NB4 (cell line): ENCODE data around the gene CDH1.

Source experiments
- DNase-seq: peaks from one replicate; pipeline ENCODE4 v3.0.0; 2010; ENCODE audit warnings: low read depth
- H3K4me3 ChIP-seq: one replicate; pipeline ENCODE4 v1.5.1; 2011; ENCODE audit warnings: mild to moderate bottlenecking, low read depth, low read length, moderate library complexity
- MYC ChIP-seq: IDR thresholded peaks from 2 replicates; pipeline ENCODE4 v1.6.1; 2011; ENCODE audit warnings: low read depth, low read length
- POLR2A ChIP-seq: IDR thresholded peaks from 2 replicates; pipeline ENCODE4 v1.6.1; 2011; ENCODE audit warnings: mild to moderate bottlenecking; ENCODE audit not compliant: insufficient read length; ENCODE audit errors: extremely low read depth
- TF ChIP-seq, protein P1 (sequence below): IDR thresholded peaks from one replicate; pipeline ENCODE4 v1.5.1; 2012; ENCODE audit warnings: low read depth, low read length
- TF ChIP-seq, protein P2 (sequence below): IDR thresholded peaks from 2 replicates; pipeline ENCODE4 v1.6.1; 2011; ENCODE audit warnings: low read depth, low read length

CDH1 gene

GRCh38 chr16:68732042-68732680, 4.9 kb upstream of the CDH1 start:
- TF ChIP-seq, protein P1, sequence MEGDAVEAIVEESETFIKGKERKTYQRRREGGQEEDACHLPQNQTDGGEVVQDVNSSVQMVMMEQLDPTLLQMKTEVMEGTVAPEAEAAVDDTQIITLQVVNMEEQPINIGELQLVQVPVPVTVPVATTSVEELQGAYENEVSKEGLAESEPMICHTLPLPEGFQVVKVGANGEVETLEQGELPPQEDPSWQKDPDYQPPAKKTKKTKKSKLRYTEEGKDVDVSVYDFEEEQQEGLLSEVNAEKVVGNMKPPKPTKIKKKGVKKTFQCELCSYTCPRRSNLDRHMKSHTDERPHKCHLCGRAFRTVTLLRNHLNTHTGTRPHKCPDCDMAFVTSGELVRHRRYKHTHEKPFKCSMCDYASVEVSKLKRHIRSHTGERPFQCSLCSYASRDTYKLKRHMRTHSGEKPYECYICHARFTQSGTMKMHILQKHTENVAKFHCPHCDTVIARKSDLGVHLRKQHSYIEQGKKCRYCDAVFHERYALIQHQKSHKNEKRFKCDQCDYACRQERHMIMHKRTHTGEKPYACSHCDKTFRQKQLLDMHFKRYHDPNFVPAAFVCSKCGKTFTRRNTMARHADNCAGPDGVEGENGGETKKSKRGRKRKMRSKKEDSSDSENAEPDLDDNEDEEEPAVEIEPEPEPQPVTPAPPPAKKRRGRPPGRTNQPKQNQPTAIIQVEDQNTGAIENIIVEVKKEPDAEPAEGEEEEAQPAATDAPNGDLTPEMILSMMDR: no peak
- no peak for TF ChIP-seq POLR2A
- no peak for TF ChIP-seq MYC
- TF ChIP-seq, protein P2, sequence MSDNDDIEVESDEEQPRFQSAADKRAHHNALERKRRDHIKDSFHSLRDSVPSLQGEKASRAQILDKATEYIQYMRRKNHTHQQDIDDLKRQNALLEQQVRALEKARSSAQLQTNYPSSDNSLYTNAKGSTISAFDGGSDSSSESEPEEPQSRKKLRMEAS: no peak
- H3K4me3 ChIP-seq: no peak overlapping the region
- DNase-seq: no peak

GRCh38 chr16:68732741-68733399, 4.2 kb upstream of the CDH1 start:
- DNase-seq: no peak
- TF ChIP-seq, protein P1: no peak
- TF ChIP-seq MYC: no peak
- TF ChIP-seq POLR2A: no peak
- TF ChIP-seq, protein P2: no peak
- no peak overlapping the region for H3K4me3 ChIP-seq

DNA sequence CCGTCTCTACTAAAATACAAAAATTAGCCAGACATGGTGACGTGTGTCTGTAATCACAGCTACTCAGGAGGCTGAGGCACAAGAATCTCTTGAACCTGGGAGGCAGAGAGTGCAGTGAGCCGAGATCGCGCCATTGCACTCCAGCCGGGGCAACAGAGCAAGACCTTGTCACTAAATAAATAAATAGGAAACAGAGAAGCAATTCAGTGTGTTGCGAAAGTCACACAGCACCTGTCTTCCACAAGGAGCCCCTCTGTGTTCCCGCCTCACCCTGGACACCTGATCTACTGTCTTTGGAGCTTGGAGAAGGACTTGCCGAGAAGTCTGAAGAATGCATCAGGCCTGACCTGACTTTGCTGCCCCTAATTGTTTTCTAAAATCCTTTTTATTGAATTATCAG, 3.5 kb upstream of the CDH1 start:
- TF ChIP-seq, protein P2: no peak
- TF ChIP-seq, protein P1: no peak
- TF ChIP-seq POLR2A (no peak), MYC (no peak)
- no peak overlapping the region for H3K4me3 ChIP-seq
- DNase-seq: no peak

GRCh38 chr16:68734782-68735181, 2.3 kb upstream of the CDH1 start:
- no peak overlapping the region for H3K4me3 ChIP-seq
- DNase-seq: no peak
- TF ChIP-seq, protein P2: no peak
- TF ChIP-seq MYC (no peak), POLR2A (no peak)
- TF ChIP-seq, protein P1: no peak

- H3K4me3 ChIP-seq: no peak overlapping the region
- DNase-seq: no peak
Measured at GRCh38 chr16:68736561-68736960, 531 bp upstream of the CDH1 start.

More at GRCh38 chr16:68736561-68736960, 531 bp upstream of the CDH1 start:
- no peak for TF ChIP-seq POLR2A
- TF ChIP-seq MYC: no peak
- TF ChIP-seq, protein P2: no peak
